ENCODE results near the gene ZNF346. TPM values are rescaled to one million over a fixed set of nuclear protein-coding genes. Genes with fewer than 3 reads are reported as not detected.

The ZNF346 gene
- total RNA-seq, 1 donor from 2014 or later, result 26.2 TPM

DNA sequence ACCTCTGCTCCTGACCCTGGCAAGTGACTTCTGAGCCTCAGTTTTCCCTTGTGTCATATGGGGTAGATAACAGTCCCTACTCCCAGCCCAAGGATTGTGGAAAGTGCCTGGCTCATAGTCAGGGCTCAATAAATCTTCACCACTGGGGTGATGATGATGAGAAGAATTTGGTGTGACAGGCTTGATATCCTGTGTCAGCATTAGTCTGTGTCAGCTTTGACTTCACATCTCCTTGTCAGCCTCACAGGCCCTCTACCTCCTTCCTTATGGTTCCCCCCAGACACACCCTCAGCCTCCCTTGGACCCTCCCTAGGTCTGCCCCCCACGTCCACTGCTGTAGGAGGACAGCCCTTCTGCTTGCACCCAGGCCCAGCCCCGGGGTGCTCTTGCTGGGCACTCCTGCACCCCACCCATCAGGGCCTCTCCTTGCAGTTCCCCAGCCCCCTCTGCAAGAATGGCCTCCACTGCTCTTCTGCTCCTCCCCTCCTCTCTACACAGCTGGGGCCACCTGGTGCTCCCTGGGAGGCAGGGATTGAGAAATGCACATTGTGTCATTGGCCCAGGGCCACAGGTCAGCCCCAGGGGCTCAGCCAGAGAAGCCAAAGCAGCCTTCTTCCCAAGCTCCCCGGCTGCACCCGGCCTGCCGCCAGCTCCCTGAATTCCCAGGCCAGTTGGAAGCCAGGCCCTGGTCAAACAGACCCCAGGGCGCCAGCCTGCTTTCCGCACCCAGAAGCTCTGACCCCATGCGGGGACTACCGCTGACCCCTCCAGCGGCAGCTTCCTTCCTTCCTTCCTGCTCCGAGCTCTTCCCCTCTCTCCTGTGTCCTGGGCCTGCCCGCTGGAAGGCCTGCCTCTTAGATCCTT, 72.0 kb downstream of the ZNF346 start:
- DNase-seq (ENCODE audit: low spot score), result peak; percentile 75

DNA sequence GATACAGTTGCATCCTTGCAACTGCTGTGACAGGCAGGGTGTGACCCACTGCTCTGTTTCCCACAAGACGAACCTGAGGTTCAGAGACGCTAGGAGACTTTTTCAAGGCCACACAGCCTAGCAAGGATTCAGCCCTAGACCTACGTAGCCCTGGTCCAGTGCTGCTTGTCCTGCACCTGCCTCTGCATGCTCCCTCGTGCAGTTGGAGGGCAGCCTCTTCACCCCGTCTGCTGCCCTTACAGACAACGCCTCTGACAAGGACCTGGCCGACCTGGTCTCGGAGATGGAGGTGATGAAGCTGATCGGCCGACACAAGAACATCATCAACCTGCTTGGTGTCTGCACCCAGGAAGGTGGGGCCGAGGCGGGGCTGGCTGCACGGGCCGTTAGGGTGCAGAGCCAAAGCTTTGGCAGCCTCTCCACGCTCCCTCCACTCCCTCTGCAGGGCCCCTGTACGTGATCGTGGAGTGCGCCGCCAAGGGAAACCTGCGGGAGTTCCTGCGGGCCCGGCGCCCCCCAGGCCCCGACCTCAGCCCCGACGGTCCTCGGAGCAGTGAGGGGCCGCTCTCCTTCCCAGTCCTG, 72.7 kb downstream of the ZNF346 start:
- DNase-seq (ENCODE audit: low spot score), result no peak

GRCh38 chr5:177096162-177097015, 73.9 kb downstream of the ZNF346 start:
- no peak for DNase-seq (ENCODE audit: low spot score)

DNA sequence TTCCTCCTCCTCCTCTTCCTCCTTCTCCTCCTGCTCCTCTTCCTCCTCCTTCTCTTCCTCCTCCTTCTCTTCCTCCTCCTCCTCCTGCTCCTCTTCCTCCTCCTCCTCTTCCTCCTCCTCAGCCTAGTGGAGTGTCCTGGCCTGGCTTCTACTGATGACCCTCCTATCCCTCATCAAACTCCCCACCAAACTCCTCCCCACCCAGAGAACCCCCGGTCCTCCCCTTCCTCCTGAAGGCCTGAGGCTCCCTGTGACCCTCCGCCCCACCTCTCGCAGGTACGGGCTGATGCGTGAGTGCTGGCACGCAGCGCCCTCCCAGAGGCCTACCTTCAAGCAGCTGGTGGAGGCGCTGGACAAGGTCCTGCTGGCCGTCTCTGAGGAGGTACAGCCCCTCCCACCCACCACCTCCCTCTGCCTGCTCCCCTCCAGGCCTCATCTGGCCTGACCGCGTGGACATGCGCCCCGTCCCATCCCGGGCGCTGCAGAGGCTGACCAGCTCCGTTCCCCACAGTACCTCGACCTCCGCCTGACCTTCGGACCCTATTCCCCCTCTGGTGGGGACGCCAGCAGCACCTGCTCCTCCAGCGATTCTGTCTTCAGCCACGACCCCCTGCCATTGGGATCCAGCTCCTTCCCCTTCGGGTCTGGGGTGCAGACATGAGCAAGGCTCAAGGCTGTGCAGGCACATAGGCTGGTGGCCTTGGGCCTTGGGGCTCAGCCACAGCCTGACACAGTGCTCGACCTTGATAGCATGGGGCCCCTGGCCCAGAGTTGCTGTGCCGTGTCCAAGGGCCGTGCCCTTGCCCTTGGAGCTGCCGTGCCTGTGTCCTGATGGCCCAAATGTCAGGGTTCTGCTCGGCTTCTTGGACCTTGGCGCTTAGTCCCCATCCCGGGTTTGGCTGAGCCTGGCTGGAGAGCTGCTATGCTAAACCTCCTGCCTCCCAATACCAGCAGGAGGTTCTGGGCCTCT, 74.8 kb downstream of the ZNF346 start:
- no peak for DNase-seq (ENCODE audit: low spot score)

- no peak for DNase-seq (ENCODE audit: low spot score)
Observed at GRCh38 chr5:177098120-177098469, 75.6 kb downstream of the ZNF346 start.

- no peak for DNase-seq (ENCODE audit: low spot score)
Observed at GRCh38 chr5:177098470-177099141, 76.1 kb downstream of the ZNF346 start.

GRCh38 chr5:177099422-177100093, 77.1 kb downstream of the ZNF346 start:
- no peak for DNase-seq (ENCODE audit: low spot score)

DNA sequence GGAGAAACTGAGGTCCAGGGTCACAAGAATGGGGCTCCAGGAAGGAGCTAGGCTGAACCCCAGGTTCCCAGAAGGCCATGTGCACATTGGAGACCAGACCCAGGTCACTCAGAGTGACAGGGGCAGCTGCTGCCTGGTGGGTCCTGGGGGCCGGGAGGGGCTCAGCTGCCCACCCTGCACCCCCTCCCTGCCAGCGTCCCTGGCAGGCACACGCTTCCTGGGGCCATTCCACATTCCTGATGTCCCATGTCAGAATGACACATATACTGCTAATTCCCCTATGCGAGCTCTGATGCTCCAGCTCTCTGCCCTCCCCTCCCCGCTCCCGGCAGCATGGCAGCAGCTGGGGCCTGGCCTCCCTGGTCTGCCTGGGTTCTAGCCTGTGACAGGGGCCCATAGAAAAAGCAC, 78.2 kb downstream of the ZNF346 start:
- DNase-seq (ENCODE audit: low spot score), result no peak

- DNase-seq (ENCODE audit: low spot score), result no peak
Observed at GRCh38 chr5:177103523-177104253, 81.2 kb downstream of the ZNF346 start.

GRCh38 chr5:177105691-177106476, 83.4 kb downstream of the ZNF346 start:
- no peak for DNase-seq (ENCODE audit: low spot score)

DNA sequence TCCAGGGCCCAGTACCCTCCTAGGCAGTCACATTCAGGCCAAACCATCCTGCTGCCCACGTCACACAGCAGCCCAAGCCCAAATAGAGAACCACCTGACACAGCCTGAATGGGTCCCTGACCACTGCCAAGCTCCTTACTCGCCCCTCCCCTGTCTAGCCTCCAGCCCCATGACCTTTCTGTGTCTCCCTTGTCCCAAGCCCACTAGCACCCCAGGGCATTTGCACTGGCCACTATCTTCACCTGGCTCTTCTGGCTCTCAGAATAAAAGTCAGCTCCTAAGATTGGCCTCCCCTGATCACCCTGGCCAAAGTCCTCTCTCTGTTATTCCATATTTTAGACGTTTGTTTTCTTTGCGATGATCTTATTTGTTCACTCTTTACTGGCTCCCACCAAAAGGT, 84.7 kb downstream of the ZNF346 start:
- DNase-seq (ENCODE audit: low spot score), result no peak

DNA sequence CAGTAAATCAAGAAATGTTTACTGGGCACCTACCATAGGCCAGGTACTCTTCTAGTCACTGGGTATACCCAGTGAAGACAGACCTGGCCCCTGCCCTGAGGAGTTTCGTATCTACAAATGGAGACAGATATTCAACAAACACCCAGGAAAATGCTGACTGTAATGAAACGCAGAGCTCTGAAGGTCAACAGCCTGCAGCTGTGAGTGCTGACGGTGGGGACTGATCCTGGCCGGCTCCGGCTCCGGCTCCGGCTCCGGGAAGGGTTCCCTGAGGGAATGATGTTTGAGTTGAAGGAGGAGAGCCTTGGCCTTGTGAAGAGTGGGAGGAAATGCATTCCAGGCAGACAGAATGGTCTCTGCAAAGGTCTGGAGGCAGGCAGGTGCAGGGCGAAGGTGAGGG, 87.3 kb downstream of the ZNF346 start:
- no peak for DNase-seq (ENCODE audit: low spot score)

DNA sequence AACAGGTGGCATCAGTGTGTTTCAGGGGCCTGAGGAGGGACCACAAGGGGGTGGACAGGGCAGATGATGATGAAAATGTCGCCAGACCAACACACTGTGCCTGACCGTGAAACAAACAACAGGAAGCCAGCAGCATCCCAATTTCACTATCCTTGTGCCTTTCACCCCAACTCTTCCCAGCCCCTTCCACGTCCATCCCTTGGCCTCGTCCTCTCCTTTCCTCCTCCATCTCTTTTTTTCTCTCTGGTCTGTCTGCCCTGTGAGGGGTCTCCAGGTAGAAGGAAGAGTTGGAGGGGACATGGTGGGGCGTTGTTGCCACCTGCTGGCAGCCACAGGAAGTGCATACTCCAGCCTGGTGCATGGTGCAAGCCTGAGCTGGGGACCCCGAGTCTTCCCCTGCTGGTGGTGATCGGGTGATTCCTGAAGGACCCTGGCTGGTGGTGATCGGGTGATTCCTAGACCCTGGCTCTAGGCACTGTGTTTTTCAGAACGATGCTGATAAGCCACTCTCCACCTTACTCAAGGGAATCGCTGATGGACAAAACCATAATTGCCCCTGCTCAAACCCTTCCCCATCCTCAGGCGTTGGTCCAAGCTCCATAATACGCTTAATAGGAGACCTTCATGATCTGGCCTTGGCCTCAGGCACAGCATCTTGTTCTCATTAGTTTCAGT, 89.4 kb downstream of the ZNF346 start:
- DNase-seq (ENCODE audit: low spot score), result no peak

DNA sequence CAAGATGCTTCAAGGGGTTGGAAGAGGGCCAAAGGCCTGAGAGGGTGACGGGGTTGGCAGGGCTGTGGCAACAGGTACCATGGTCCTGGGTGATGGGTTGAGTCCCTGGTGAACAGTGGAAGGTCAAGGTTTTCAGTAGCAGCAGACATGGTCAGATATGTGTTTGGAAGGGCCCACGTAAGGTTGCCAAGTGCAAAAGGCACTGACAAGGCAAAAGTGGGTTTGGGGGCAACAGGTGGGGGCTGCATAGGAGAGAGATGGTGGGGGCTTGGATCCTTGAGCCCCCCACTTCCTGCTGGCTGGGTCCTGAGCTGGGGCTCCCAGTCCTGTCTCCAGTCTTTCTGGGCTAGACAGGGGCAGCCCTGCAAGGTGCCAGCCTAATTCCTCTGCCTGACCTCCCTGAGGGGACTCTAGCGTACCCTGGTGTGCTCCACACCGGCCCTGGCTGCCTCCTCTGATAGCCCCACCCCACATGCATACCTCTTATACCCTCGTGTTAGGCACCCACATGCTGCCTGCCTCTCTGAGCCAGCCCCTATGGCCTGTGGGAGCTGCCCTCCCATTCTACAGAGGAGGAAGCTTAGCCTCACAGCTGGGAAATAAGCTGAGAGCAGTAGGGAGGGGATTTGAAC, 90.2 kb downstream of the ZNF346 start:
- no peak for DNase-seq (ENCODE audit: low spot score)

GRCh38 chr5:177113566-177114424, 91.3 kb downstream of the ZNF346 start:
- peak; percentile 78 for DNase-seq (ENCODE audit: low spot score)

DNA sequence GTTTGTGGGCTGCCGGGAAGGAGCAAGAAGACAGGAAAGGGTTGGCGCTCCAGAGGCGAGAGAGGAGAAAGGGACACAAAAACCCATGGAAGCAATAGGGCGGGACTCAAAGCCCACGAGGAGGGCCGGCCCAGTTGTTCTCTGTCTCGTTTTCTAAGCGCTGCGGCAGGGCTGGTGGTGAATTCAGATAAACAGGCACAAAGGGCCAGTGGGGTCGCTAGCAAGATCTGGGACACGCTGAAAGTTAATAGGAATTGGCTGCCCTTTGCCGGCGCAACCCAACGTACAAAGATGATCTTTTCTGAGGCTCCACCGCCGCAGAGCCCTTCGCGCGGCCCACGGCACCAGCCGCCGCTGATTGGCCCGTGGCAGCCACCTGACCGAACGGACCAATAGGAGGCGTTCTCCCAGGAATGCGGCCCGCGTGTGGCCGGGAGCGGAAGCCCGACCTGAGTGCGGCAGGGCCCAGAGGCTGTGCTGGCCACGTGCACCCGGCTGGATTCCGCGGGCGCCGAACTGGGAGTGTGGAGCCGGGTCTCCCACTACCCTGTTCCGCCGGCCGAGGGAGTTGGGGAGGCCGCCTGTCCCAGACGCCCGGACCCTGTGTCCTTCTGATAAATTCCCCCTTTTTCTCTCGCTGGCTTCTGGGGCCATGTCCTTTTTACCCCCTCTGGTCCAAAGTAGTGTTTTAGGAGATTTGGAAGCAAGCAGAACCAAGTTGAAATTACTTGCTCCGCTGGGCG, 94.3 kb downstream of the ZNF346 start:
- peak; percentile 92 for DNase-seq (ENCODE audit: low spot score)

All from ureter (tissue), 1 donor.